ENCODE results near the gene ESD.
"Not testable (repeated sequence)": the region's sequence is repeated elsewhere in the genome, so short reads cannot be mapped to it uniquely, and the experiment has no call there.

The ESD gene

DNA sequence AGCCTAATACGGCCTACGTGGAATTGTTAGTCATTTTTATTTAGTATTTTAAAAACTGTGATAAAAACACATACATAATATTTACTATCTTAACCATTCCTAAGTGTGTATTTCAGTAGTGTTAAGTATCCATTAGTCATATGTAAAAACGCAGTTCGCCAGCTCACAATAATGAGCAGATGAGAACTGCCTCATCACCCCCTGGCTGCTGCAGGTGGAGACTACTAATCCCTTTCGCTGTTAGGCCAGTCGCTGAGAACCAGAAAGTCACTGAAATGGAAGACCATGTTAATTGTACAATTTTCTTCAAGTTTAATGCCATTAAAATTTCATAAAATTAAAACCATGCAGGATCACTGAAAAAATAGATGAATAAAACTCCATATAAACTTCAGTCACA lies 1.6 kb downstream of the ESD start:
- DNase-seq (ENCODE audit: low read depth in 2 of 2): no peak

DNA sequence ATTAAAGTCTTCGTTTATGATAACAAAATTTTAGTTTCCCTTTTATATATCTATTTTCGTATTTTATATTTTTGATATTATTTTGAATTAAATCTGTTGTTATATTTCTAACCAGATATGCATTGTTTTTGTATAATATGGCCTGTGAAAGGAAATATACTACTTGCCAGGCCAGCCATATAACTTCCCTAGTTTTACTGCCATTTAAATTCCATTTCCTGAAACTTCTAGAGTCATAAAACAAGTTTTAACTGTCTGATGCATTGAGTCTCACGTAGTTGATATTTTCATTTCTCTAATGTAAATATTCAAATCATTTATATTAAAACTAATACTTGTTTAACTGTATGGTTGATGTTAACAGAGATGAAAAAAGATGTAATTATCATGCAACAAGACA lies 13.5 kb downstream of the ESD start:
- DNase-seq (ENCODE audit: low read depth in 2 of 2): no peak

DNA sequence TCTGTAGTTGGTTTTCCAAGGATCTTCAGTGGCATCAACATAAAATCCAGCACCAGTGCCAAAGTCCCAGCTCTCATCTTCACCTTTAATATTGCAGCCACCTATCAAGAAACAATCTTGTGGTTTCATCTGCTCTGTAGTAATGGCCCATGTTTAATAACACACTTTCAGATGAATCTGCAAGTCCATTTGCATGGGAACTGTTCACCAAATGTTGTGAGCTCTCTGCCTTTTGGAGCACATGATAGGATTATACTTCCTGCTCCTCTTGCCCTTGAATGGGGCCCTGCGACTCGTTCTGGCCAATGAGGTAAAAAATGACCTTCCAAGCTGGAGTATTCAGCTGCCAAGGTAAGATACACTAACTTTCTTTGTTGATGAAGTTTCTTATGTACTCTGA lies 14.3 kb downstream of the ESD start:
- DNase-seq (ENCODE audit: low read depth in 2 of 2): no peak

DNA sequence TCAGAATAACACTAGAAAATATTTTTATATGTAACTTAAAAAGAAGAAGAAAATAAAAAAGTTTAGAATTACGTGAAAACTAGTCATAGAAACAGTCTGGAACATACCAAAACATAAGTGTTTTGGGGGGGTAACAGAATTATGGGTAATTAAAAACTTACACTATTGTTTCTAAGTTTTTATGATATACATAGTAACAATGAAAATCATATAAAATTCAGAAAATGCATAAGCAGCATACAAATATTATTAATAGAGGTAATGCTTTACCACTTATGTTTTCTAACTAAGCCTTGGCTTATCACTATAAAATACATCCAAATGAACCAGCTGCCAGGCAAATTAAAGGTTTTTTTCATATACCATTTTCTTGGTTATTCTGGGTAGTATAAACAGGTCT lies 14.9 kb downstream of the ESD start:
- no peak for DNase-seq (ENCODE audit: low read depth in 2 of 2)

DNA sequence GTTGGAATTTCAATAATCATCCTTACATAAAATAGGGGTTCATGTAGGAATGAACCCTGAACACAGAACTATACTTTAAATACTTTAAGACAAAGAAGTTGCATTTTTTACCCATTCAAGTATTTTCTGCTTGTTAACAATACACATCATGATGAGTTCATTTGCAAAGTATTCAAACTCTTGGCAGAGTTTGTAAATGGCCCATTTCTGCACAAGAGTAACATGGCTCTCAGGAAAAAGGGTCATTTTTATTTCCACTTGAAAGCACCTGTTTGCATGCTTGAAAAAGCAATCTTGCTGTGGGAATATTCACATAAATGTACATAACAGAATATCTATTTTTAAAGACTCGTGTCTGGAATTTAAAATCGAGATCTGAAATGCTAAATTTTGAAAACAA lies 18.1 kb downstream of the ESD start:
- no peak for DNase-seq (ENCODE audit: low read depth in 2 of 2)

DNA sequence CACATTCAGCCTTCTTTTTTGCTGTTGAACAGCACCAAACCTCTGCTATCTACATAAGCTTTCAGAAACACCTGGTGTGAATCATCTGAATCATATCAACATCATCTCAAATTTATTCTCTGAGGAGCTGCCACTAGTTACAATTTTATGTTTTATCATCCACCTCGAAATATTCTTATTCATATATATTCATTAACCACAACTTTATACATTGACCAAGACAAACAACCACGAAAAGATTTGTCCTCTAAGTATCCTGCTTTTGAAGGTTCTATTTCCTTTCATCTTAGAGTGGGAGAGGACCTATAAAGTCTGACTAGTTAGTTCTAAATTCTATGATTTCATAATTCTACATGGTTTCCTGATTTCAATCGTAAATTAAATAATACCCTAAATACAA lies 18.9 kb downstream of the ESD start:
- DNase-seq (ENCODE audit: low read depth in 2 of 2): no peak

DNA sequence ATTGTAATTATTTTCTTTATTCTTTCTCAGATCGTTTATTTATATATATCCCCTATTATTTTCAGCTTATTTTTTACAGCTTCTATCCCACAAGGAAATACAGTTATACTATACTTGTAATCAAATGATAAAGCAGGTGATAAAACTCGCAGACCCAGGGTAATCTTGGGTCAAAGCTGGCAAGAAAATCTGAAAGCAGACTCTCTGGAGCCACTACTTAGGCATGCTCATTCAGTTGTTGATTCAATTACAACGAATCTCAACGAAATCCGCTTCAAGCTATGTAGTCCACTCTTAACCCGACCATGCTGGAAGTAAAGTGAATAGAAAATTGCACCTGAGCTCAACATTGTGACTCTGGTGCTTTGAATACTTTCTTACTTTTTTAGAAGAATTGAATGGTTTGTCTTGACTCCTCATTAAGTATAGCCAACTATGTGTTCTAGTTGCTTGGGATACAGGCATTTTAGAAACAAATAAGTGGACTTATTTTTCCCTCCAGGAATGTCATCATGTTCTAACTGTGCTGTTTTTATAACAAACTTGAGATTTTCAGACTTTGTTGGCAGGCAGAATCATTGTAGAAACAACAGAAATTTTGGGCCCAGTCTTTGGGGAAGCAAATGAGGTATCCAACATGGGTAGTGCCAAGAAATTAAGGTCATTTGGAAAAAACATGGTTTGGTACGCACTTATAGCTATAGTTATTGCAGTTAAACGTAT lies 21.4 kb downstream of the ESD start:
- no peak for DNase-seq (ENCODE audit: low read depth in 2 of 2)

DNA sequence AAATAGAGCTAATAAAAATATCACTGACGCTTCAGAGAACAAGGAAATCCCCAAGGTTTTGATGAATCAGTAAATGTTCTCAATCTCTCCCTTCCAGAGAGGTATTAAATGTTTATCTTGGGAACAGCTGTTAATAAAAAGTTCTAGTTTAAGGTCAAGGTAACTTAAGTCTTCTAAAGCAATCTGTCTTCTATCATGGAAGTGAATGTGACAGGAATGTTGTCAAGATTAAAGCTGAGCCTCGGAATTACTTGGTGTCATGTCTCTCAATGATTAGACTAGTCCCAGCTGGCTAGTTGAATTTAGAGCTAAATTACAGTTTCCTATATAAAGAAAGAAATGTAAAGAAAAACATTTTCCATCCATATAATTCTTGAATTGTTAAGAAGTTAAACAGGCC lies 23.4 kb downstream of the ESD start:
- no peak for DNase-seq (ENCODE audit: low read depth in 2 of 2)

DNA sequence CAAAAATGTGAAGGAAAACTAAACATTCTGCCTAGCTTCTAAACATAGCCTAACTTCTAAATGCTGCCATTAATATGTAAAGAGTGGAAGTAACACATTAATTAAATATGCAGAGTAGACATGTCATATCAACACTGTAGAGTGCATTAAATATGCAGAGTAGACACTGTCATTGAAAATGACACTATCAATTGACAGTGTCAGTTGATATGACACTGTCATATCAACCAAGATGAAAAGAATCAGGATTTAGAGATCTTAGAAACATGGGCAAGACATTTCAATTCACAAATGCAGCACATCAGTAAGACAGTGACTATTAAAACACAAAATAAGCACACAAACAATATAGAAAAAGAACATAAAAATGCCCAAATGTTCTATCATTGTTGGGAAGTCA lies 25.3 kb downstream of the ESD start:
- no peak for DNase-seq (ENCODE audit: low read depth in 2 of 2)

DNA sequence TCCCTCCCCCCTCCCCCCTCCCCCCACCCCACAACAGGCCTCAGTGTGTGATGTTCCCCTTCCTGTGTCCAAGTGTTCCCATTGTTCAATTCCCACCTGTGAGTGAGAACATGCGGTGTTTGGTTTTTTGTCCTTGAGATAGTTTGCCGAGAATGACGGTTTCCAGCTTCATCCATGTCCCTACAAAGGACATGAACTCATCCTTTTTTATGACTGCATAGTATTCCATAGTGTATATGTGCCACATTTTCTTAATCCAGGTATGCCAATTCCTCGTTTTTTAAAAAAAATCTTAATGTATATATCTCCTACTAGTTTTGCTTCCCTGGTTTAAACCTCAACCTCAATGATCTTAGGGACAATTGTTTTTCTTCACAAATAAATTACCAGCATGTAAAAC lies 27.0 kb downstream of the ESD start:
- not testable (repeated sequence) for DNase-seq (ENCODE audit: low read depth in 2 of 2)

DNA sequence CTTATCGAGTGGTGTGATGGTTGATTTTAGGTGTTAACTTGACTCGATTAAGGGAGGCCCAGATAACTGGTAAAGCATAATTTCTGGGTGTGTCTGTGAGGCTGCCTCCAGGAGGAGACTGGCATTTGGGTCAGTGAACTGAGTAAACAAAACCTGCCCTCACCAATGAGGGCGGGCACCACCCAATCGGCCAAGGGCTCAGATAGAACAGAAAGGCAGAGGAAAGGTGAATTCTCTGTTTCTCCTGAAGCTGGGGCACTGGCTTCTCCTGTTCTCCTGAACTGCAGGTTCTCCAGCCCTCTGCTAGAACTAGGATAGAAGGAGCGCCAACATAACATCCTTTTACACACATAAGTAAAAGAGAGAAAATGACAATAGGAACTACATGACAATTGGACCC lies 35.1 kb downstream of the ESD start:
- no peak for DNase-seq (ENCODE audit: low read depth in 2 of 2)

DNA sequence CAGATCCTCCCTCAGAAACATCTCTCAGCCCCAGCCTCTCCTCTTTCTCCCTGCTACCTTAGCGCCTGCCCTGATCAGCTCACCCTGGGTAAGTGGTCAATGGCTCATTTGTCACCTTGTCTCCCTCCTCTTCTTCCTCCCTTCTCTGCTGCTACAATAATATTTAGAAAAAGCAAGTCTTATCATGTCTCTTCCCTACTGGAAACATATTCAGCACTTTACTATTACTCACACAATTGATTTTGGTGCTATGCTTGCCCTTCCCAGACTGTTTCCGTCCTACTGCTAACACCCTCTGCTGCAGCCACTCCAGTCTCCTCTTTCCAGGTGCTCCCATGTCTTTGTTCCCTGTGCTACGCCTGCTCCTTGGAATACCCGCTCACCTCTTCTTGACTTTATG lies 35.8 kb downstream of the ESD start:
- no peak for DNase-seq (ENCODE audit: low read depth in 2 of 2)

DNA sequence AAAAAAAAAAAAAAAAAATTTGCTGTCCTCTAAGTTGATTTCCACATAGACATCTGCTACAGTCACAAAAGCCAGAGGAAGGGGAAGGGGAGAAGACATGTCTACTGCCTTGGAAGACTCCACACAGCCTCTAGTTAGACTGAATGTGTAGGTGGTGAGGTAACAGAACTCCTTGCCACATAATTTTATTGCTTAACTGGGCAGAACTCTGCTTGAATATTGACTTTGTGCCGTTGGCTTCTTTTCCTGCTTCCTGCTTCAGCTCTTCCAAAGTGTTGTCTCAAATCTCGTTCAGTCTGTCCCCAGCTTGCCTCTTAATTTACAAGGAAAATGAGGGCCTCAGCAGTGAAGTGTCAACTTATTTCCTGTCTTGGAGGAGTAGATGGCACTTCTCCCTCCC lies 37.1 kb downstream of the ESD start:
- DNase-seq (ENCODE audit: low read depth in 2 of 2): no peak

DNA sequence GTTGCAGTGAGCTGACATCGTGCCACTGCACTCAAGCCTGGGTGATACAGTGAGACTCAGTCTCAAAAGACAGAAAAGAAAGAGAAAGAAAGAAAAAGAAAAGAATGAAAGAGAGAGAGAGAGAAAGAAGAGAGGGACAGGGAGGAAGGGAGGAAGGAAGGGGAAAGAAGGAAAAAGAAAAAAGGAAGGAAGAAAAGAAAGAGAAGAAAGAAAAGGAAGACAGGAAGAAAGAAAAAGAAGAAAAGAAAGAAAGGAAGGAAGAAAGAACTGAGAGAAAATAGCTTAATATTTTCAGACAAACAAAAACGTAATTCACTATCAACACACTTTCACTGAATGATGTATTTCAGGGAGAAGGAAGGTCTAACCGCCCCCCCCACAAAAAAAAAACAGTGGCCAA lies 39.3 kb downstream of the ESD start:
- no peak for DNase-seq (ENCODE audit: low read depth in 2 of 2)

DNA sequence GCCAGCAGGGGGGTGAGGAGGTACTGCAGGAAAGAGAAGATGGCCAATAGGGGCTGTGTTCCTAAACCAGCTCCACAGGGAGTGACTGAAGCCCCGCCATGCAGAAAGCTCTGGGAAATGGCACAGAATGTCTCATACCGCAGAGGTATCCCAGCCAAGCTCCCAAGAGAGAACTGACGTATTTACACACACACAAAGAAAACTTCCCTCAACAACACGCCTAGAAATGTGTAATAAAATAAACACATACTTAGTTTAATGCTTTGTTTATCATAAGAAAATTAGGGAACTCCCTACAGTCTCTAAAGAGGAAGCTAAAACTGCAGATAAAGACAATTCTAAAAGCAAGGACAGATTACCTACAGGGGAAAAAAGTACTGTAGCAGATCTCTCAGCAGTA lies 40.0 kb downstream of the ESD start:
- no peak for DNase-seq (ENCODE audit: low read depth in 2 of 2)

DNA sequence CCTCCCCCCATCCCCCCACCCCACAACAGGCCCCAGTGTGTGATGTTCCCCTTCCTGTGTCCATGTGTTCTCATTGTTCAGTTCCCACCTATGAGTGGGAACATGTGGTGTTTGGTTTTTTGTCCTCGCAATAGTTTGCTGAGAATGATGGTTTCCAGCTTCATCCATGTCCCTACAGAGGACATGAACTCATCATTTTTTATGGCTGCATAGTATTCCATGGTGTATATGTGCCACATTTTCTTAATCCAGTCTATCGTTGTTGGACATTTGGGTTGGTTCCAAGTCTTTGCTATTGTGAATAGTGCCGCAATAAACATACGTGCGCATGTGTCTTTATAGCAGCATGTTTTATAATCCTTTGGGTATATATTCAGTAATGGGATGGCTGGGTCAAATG lies 41.5 kb downstream of the ESD start:
- not testable (repeated sequence) for DNase-seq (ENCODE audit: low read depth in 2 of 2)

DNA sequence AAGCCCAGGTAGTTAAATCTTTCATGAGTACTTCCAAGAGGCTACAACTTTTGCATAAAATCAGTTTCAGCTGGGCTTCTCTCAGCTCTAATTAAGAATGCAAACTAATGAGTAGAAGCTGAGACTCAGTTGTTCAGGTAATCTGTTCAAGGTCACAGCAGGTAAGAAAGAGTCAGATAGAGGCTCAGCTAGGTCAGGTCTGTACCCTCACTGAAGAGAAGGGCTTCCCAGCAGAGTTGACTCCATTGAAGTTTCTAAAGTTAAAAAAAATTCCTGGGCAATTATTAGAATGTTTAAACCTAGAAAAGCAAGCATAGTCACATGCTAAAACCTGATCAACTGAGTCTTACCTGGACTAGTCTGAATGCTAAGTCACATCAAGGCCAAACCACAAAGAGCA lies 42.1 kb downstream of the ESD start:
- DNase-seq (ENCODE audit: low read depth in 2 of 2): no peak

DNA sequence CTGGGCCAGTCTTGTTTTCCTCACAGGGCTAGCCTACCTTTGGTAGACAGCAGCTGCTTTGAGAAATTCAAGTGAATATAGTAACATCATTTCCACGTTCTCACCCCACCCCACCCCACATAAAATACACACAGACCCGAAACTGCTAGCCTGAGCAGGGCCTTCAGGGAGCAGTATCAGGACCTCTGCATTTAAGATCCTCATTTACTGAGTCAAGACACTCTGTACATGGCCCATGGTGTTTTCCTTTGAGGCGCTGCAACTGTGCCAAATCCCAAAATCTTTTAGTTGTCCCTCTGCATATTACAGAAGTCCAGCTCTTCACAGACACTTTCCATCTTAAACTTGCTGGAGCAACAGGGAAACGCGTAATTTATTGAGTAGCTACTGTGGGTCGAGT lies 43.0 kb downstream of the ESD start:
- no peak for DNase-seq (ENCODE audit: low read depth in 2 of 2)

DNA sequence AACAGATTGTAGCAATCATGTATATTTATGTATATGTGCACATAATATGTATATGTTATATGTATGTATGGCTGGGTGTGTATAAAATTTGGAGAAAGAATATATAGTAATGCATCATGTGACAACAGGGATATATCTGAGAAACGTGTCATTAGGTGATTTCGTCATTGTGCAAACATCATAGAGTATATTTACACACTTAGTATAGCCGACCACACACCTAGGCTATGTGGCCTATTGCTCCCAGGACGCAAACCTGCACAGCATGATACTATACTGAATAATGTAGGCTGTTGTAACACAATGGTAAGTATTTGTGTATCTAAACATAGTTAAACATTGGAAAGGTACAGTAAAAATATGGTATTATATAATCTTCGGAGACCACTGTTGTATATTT lies 43.8 kb downstream of the ESD start:
- DNase-seq (ENCODE audit: low read depth in 2 of 2): no peak

DNA sequence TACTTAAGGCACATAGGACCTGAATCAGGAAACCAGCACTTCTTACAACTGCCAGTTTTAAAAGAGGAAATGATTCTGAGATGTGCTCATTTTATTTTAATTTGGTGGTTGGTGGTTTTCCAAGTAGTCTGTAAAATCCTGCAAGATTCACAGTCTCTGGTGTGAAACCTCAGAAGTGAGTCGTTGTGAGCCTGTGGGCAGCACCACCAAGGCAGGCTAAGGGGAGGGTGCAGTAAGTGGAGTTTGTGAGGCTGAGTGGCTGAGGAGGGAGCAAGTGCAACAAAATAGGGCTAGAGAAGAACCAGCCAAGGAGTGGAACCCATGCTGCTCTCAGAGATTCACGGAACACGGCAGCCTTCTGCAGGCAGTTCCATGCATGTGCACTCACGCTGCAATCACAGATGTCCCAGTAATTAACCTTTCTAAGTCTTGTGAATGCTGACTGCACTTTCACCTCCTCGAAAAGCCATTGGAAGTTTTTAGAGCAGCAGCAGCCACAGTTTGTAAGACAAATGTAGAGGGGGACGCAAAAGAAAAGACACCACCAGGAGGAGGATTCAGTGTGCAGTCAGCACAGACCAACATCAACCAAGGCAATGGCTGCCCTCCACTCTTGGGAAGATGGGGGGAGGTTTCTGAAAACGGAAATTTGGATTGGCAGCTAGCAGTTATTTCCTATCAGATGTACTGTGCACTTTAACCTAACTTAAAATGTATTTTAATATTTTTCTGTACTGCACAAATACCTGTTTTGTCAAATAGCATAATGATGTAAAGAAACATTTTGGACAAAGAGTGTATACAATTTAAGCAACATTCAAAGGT lies 44.9 kb downstream of the ESD start:
- peak; percentile 15 to 21 for DNase-seq (ENCODE audit: low read depth in 2 of 2)

DNA sequence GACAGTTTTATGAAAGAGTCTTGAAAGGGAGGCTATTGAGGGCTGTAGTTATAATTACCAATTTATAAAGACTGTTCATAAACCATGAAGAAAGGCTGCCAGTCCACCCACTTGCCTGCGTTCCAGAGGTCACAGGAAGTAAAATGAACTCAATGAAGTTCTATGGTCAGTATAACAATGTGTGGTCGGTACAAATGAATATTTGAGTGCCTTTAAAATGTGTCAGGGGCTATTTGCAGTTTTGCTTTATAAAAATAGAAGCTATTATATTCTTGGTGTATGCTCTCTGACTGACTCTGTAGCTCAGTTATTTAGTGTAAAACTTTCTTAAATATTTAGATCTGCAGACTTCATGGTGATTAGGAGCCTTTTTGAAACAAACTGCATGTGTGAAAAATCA lies 47.0 kb downstream of the ESD start:
- DNase-seq (ENCODE audit: low read depth in 2 of 2): no peak

DNA sequence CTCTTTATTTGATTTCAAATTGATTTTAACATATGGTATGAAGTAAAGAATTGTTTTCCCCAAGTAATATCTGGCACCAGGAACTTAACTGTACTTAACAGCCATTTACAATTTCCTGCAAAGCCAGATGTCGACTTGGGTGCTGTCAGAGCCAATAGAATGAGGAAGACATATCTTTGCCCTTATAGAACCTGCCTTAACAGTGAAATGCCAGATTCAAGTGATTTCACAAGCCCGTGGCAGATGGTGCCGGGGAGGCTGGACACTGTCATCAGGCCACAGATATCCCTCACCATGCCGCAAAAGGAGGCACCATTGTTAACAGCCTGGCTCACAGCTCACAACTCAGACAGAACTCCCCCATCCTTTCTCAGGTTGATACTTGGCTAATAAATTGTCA lies 48.7 kb downstream of the ESD start:
- no peak for DNase-seq (ENCODE audit: low read depth in 2 of 2)

DNA sequence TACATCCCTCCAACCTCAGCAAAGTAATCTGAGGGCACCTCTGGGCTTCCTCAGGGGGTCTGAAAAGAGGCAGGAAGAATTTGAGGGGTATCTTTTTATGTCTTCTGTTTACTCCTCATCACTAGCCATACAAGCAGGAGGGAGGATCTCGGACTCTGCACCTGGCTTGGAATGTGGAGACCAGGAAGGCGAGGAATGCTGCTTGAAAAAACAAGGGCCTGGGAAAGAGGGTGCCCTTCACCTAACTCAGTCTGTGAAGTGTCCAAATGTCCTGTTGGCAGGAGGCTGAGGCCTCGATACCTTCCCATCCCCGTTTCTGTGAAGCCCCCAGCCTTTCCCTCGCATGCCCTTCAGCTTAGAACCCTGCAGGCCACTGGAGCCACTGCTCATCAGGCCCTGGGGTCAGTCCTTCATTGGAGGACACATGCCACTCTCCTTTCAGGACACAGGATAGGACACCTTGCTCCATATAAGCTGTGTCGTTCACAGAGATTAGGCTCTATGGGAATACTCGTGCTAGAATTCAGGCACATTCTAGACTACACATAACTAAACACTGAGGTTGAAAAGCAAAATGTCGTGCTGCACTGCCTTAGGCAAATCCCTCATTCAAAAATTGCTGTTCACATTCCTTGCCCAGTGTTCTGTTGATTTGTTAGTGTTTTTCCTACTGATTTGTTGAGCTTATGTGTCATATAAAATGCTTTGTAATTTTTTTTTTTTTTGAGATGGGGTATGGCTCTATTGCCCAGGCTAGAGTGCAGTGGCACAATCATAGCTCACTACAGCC lies 49.7 kb downstream of the ESD start:
- no peak for DNase-seq (ENCODE audit: low read depth in 2 of 2)

Measured in fibroblast of skin of left biceps (primary cell).